RPMI7951 (cell line): ENCODE data around the gene WFDC11. TPM values are rescaled to one million over a fixed set of nuclear protein-coding genes. Genes with fewer than 3 reads are reported as not detected.
"Not testable (repeated sequence)": the region's sequence is repeated elsewhere in the genome, so short reads cannot be mapped to it uniquely, and the experiment has no call there.

ENCODE experiments used
- DNase-seq: peaks from one replicate; pipeline ENCODE4 v3.0.0-alpha.2; 2012; ENCODE audit warnings: low read depth
- total RNA-seq: library from RNA; depleted of rRNA; stranded (reverse); fragments of >200 nt; shearing (Covaris generic); gene quantifications from 2 replicates; pipeline ENCODE4 v1.2.3, GENCODE V29; 2014; rRNA removed

The WFDC11 gene
- not detected in 2 replicates for total RNA-seq

GRCh38 chr20:45670139-45670538 lies at the start of gene WFDC11:
Gene WFDC11, minus strand, starts transcription at chr20:45670239. Its CDS starts 19,639 bp downstream, at chr20:45650600.
- no peak for DNase-seq

- DNase-seq: not testable (repeated sequence)
Observed at GRCh38 chr20:45716141-45716688, 46.2 kb upstream of the WFDC11 start.

DNA sequence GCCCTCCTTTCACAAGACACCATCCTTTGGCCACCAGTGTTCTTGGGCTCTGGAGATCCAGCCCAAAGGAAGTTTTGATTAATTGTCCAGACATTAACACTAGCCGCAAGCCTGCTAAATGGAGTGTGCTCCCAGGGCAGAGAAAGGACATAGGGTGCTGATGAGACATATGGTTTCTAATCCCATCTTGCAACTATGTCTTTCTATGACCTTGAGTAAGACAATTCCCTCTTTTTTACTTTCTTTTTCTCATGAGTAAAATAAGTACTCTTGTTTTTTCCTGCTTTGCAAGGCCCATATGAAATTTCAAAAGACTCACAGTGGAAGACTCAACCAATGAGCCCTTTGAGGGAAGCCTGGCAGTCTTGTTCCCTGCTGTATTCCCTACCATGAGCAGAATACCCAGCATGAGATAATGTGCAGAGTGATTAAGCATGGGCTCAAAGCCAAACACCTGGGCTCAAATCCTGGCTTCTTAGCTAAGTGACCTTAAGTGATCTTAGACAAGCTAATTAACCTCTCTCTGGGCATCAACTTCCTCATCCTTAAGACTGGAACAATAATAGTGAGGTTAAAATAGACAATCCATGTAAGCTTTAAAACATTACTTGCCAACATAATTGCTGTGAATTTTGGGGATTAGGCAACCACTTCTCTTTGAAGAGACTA lies 35.1 kb upstream of the WFDC11 start, which contains the start of gene WFDC10B:
Gene WFDC10B, minus strand, starts transcription at position 51 of the 669 bp plus-strand sequence. CDS start 19,027 bp downstream, outside the sequence.
- peak; percentile 83 for DNase-seq

GRCh38 chr20:45701873-45702272 lies 31.8 kb upstream of the WFDC11 start, which contains the start of gene WFDC13:
Gene WFDC13, plus strand, starts transcription at chr20:45702038. Its CDS starts 86 bp downstream, at chr20:45702124.
- no peak for DNase-seq

- DNase-seq: no peak
Observed at GRCh38 chr20:45701104-45701503, 31.1 kb upstream of the WFDC11 start.

- DNase-seq: no peak
Observed at GRCh38 chr20:45695496-45695895, 25.5 kb upstream of the WFDC11 start.

- DNase-seq: not testable (repeated sequence)
Observed at GRCh38 chr20:45693346-45693745, 23.3 kb upstream of the WFDC11 start.

GRCh38 chr20:45685896-45686295 lies 15.9 kb upstream of the WFDC11 start:
- no peak for DNase-seq

GRCh38 chr20:45679650-45680049 lies 9.6 kb upstream of the WFDC11 start:
- DNase-seq: no peak

GRCh38 chr20:45672765-45673164 lies 2.7 kb upstream of the WFDC11 start:
- DNase-seq: no peak

GRCh38 chr20:45657038-45657437 lies 13.0 kb downstream of the WFDC11 start:
- DNase-seq: not testable (repeated sequence)

DNA sequence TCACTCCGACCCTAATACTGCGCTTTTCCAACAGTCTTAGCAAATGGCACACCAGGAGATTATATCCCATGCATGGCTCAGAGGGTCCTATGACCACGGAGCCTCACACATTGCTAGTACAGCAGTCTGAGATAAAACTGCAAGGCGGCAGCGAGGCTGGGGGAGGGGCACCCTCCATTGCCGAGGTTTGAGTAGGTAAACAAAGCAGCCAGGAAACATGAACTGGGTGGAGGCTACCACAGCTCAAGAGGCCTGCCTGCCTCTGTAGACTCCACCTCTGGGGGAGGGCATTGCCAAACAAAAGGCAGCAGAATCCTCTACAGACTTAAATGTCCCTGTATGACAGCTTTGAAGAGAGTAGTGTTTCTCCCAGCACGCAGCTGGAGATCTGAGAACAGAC lies 18.3 kb downstream of the WFDC11 start:
- not testable (repeated sequence) for DNase-seq

GRCh38 chr20:45649312-45649863 lies 20.7 kb downstream of the WFDC11 start:
- no peak for DNase-seq

DNA sequence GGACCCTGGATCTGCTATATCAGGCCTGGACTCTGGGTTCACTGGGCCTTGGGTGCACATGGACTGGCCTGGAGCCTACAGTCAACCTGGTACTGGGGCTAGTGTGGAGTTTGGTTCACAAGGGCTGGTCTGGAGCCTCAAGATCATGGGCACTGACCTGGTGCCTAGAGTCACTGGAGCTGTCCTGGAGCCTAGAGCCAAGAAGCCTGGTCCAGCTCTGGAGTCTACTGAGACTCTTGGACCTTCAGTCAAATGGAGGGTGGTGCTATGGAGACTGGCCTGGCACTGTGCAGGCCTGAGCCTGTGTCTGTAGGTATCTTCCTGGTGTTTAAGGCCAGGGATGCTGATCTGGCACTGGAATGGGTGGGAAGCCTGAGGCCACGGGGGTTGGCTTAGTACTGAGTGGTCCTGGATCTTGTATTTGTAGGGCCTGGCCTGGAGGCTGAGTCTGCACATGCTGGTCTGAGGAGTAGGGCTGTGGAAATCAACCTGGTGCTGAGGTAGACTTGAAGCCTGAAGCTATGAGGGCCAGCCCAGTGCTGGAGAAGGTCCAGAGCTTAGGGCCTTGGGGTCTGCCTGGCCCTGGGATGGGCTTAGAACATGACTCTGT lies 22.5 kb downstream of the WFDC11 start:
- DNase-seq: no peak

GRCh38 chr20:45646875-45647274 lies 23.2 kb downstream of the WFDC11 start:
- no peak for DNase-seq

DNA sequence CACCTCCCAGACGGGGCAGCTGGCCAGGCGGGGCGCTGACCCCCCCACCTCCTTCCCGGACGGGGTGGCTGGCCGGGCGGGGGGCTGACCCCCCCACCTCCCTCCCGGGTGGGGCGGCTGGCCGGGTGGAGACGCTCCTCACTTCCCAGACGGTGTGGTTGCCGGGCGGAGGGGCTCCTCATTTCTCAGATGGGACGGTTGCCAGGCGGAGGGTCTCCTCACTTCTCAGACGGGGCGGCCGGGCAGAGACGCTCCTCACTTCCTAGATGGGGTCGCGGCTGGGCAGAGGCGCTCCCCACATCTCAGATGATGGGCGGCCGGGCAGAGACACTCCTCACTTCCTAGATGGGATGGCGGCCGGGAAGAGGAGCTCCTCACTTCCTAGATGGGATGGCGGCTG lies 24.2 kb downstream of the WFDC11 start:
- not testable (repeated sequence) for DNase-seq

- DNase-seq: not testable (repeated sequence)
Observed at GRCh38 chr20:45641076-45641475, 29.0 kb downstream of the WFDC11 start.

DNA sequence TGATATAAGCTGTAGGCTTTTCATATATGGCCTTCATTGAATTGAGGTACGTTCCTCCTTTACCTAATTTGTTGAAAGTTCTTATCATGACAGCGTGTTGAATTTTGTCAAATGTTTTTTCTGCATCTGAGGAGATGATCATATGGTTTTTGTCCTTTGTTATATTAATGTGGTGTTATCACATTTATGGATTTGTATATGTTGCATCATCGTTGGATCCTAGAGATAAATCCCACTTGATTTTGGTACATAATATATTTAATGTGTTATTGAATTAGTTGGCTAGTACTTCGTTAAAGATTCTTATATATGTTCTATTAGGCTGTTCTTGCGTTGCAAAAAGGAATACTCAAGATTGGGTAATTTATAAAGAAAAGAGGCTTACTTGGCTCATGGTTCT lies 30.4 kb downstream of the WFDC11 start:
- DNase-seq: no peak

DNA sequence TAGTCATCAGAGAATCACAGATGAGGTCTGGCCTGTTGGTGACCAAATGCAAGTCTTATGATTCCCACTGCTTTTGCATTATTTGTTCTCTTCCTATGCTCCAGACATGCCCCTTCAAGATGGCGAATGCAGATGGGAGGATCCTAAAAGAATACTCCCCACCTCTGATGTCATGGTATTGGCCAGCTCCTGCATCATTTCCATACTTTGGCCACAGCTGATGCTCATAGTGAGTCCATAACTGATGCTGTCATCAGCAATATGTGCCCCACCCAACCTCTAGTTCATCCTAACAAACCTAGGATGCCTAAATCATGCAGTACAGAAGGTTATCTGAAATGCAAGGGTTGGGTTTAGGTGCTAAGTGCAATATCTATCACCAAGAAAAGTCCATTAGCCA lies 33.5 kb downstream of the WFDC11 start:
- no peak for DNase-seq

DNA sequence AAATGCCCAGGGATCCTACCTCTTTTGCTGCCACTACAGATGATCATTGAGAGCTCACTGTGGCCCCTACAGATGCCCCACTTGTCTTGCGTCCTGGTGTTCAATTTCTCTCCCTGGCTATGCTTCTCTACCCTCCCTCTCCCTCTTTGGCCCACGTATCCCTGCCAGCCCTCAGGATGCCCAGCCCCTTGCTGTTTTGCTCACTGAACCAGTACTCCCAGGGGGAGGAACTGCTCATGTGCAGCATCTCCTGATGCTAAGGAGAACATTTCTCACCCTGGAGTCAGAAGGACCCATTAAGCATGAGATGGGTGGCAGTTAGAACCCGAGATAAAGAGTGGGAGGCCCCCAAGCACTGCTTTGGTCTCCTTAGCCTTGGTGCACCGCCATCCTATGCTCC lies 38.9 kb downstream of the WFDC11 start, which contains the start of gene WFDC9:
Gene WFDC9, minus strand, starts transcription at position 101 of the 400 bp plus-strand sequence. CDS start 21,103 bp downstream, outside the sequence.
- DNase-seq: no peak

- no peak for DNase-seq
Observed at GRCh38 chr20:45630371-45630770, 39.7 kb downstream of the WFDC11 start.

GRCh38 chr20:45629496-45630100 lies 40.4 kb downstream of the WFDC11 start, which contains the start of gene WFDC10A:
Gene WFDC10A, plus strand, starts transcription at chr20:45629739. Its CDS starts 75 bp downstream, at chr20:45629814.
- DNase-seq: peak; percentile 77
